ENCODE results near the gene TOM1L2.
A peak's percentile ranks its signal among the peaks of the same experiment; 100 is the strongest.

Gene TOM1L2

DNA sequence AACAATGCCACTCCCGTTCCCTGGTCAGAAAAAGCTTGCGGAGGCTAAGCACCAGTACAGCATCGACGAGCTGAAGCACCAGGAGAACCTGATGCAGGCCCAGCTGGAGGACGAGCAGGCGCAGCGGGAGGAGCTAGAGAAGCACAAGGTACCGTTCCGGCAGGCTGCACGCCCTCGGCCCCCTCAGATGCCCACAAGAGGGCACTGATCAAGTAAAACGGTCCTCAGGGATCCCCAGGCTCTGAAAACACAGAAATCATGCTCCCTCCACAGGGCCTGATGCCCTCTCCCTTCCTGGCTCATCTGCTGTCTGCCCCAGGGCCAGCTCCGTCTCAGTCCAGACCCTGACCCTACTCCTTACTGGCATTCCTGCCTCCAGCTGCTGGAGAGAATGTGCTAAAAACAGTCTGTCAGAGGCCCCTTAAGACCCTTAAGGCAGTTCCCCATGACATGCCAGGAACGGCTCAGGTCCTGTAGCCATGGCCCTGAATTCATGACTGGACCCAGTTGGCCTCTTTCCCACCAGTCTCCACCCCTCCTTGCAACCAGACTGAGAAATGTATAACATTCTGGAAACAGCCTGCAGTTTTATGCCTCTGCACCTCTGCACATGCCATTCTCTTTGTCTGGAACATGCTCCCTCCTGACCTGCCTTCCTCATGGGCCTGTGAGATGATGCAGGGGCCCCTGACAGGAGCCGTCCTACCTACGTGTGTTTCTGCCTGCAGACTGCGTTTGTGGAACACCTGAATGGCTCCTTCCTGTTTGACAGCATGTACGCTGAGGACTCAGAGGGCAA lies 22.3 kb upstream of the TOM1L2 start:
- DNase-seq, result peak; percentile 19

DNA sequence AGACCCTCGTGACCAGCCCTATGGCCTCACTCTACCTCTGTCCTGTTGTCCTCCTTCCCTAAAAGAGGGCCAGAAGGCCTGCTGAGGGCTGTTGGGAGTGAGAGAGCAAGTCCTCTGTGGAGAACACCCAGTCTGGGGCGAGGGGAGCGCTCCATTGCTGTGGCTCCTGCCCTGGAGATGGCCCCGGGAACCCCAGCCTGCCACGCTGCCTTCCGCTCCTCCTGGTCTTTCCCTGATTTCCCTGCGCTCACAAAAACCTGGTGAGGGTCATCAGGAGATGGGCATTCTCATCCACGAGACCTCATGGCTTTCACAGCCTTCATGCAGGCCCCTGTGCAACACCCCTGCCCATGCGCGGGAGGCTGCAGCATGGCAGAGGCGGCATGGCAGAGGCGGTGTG lies 21.7 kb upstream of the TOM1L2 start:
- DNase-seq, result no peak

DNA sequence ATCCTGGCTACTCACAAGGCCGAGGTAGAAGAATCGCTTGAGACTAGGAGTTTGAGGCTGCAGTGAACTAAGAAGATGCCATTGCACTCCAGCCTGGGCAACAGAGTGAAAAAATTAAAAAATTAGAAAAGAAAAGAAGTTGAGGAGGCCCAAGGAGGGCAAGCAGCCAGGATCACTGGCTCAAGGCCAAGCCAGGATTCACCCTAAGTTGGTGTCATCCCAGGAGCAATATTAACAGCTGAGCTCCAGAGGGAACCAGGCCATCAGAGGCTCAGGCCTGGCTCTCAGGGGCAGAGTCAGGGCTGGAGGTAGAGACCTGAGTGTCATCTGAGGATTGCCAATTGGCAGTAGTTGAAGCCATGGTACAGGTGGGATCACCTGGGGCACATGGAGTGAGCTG lies 21.2 kb upstream of the TOM1L2 start:
- DNase-seq, result no peak

DNA sequence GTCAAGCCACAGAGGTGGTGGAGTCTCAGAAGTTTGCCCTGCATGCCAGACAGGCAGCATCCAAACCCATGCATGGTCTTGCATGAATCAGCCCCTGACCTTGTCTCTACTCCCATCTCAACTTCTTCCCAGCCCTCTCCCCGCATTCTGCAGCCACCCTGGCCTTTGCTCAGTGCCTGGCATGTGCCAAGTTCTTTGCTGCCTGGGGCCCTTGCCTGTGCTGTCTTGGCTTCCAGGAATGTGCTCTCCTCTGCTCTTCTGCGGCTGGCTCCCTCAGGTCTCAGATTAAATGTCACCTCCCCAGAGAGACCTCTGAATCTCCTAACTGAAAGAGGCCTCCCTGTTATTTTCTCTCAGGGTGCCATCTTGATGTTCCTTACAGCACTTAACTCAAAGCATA lies 18.1 kb upstream of the TOM1L2 start:
- DNase-seq, result peak; percentile 9

DNA sequence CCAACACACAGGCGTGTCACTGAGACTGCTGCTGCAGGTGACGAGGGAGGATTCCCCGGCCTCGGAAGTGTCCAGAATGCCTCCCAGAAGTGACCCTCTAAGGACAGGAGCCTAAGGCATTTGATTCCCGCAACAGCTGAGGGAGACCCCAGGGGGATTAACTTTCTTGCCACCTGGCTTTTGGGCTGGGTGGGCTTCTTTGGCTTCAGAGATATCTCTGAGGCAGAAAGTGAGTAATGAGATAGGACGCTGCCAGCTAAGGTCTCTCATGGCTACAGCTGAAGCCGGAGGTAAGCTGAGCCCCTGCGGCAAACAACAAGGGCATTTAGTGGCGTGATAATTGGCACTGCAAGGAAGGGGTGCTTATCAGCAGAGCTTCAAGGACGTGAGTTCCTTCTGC lies 17.4 kb upstream of the TOM1L2 start:
- DNase-seq, result no peak

DNA sequence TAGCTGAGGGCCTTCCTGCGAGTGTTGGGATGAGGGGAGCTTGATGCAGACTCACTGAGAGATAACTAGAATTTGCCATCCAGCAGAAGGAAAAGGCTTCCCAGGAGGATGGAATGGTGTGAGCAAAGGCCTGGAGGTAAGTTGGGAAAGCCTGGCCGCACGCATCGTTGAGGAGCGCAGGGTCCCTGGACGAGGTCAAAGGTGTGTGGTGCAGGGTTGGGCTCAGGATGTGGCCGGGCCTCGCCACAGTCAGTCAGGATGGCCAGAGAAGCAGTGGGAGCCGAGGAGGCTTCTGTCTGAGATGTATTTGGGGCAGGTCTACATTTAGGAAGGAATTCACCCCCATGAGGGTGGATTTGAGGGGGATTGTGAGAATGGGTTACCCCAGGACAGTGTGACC lies 16.9 kb upstream of the TOM1L2 start:
- DNase-seq, result no peak

DNA sequence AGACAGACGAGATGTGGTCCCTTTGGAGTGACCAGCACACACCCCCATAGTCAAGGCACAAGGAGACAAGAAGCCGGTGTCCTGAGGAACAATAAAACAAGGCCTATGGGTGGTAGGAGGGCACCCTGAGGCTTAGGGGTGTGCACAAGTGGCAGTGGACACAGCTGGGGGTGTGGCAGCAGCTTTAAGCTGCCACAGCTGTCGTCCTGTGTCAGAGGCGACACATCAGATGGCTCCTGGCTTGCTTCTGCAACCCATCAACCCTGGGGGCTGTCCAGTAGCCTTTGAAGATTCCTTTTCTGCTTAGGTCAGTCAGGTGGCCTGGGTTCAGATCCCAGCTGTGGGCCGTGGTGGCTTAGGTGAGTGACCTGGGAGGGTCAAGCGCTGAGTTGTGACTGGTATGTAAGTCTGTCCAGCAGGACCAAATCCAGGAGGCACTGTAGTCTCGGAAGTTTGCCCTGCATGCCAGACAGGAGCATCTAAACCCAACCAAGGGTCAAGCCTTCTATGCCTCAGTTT lies 16.3 kb upstream of the TOM1L2 start:
- no peak for DNase-seq

DNA sequence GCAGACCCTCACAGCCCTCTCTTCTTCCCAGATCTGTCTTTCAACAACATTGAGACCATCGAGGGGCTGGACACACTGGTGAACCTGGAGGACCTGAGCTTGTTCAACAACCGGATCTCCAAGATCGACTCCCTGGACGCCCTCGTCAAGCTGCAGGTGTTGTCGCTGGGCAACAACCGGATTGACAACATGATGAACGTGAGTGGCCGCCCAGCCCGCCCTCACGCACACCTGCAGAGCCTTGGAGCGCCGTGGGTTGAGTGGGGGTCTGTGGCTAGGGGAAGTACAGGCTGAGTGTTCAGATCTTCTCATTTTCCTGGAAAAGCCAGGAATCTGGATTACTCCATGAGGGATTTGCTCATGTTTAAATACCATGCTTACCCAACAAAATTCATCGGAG lies 15.7 kb upstream of the TOM1L2 start:
- DNase-seq, result no peak

DNA sequence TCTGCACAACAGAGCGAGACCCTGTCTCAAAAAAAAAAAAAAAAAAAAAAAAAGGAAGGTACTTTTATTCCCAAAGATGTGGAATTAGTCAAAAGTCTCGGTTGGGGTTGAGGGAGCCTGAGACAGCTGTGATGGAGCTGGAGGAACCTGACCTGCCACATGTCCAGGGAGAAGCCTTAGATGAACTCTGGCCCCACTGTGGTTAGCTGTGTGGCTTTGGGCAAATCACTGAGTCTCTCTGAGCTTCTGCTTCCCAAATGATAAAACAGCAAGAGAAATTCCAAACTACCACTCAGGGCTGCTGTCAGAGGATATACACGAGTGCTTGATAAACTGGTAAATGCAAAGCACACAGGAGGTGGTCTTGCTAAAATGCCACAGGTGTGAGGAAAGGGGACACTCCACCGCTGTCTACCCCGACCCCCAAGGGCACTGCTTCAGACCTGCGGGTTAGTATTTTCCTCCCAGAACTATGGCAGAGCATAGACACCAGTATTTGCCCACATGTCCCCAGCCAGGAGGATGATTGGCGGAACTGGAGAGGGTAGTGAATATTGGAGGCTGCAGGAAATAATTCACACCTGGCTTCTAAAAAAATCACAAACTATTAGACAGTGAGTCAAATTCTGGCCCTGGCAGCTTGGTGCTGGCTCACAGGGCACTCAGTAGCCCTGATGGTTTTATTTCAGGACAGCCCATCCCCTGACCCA lies 15.1 kb upstream of the TOM1L2 start:
- DNase-seq, result no peak

DNA sequence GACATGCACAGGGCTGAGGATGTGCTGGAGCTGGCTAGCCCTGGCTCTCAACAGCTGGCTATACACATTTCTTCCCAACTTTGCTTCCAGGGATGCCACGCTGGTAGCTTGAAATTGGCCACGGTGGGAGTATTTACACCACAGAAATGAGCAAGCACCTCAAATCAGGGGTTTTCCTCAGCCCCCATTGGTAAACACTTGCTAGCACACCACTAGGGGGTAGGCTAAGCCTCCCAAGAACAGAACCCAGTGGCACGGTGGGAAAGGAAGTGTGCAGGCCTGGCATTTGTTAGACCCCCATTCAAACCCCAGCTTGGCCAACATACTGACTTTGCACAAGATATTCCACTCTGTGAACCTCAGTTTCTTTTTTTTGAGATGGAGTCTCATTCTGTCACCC lies 13.4 kb upstream of the TOM1L2 start:
- DNase-seq, result no peak

DNA sequence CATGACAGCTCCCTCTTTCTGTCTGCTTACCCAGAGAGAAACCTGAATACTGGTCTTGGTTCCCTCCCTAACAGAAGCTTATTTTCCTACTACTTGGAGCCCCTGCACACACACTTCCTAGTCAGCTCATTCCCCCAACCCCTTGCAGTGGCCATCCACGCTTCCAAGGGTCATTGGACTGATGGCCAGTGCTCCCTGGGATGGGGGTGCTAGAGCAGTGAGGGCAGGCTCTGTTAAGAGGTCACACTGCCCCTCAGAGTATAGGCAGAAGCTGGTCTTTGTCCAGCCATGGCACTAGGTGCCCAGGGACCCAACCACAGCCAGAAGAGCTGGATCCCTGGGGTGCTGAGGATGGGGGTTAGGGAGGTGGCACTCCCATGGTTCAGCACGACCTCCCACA lies 13.0 kb upstream of the TOM1L2 start:
- DNase-seq, result no peak

DNA sequence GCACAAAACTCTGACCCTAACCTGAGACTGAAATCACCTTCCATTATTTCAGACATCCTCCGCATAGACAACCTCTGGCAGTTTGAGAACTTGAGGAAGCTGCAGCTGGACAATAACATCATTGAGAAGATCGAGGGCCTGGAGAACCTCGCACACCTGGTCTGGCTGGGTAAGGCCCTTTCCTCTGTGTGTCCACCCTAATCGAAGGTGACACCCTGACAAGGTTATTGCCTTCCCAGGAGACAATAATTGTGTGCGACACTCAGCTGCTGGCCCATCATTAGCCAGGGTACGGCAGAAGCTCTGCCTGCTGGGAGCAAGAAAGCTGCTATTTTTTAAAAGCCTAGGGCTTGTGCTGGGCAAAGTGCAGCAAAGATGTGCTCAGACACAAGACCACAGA lies 11.6 kb upstream of the TOM1L2 start:
- no peak for DNase-seq

DNA sequence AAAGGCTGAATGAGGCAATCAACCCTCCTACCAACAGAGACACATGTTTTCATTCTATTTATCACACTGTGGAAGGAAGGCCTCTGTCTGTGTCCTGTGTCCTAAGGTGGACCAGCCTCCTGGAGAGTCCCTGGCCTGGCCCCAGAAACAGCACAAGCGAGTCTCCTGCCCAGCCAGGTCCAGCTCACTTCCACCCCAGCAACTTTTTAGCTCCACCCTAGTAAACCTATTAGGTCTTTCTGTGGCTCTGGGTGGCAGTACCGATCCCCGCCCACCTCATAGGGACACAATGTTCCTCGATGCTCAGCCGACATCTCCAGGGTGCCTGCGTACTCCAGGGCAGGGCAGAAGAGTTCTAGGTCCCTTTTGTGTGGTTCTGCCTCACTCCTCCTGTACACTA lies 11.2 kb upstream of the TOM1L2 start:
- DNase-seq, result no peak

DNA sequence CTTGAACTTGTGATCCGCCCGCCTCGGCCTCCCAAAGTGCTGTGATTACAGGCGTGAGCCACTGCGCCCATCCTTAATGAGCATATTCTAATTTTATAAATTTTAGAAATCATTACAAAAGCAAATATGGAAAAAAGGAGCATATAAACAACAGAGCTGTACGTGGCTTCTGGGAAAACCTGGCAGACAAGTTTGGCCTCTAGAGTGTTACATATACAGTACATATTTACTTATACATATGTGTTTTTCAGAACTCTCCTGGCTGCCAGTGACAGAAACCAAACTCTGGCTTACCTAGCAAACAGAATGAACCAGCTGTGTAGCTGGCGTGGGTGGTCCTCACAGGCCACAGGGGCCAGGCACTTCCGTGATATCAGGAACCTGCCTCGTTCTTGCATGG lies 10.6 kb upstream of the TOM1L2 start:
- no peak for DNase-seq

DNA sequence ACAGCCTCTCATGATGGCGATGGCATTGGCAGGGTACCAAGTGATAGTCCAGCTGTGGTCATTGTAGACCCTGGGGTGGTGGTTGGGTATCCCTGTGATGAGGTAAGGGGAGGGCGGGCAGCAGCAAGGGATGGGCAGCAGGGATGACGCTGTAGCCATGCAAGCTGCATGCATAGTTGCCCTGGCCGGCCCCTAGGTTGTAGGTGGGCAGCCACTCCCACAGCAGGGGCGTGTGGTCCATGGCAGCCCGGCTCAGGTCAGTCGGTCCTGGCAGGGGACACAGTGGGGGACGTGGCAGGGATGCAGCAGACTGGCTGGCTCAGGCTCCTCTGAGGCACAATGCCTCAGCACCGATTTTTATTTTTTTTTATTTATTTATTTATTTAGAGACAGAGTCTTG lies 9.1 kb upstream of the TOM1L2 start:
- DNase-seq, result no peak

DNA sequence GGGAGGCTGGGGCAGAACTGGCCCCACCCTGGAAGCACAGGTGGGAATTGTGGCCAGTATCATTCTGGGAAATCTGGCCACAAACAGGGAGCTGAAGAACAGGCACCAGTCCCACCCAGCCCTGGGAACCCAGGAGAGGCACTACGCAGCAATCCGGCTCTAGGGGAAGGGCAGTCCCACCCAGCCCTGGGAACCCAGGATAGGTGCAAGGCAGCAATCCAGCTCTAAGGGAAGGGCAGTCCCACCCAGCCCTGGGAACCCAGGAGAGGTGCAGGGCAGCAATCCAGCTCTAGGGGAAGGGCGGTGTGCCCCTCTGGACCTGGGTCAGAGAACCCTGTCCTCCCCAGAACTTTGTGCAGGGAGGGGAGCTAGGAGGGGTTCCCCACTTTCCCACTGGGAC lies 7.6 kb upstream of the TOM1L2 start:
- no peak for DNase-seq

DNA sequence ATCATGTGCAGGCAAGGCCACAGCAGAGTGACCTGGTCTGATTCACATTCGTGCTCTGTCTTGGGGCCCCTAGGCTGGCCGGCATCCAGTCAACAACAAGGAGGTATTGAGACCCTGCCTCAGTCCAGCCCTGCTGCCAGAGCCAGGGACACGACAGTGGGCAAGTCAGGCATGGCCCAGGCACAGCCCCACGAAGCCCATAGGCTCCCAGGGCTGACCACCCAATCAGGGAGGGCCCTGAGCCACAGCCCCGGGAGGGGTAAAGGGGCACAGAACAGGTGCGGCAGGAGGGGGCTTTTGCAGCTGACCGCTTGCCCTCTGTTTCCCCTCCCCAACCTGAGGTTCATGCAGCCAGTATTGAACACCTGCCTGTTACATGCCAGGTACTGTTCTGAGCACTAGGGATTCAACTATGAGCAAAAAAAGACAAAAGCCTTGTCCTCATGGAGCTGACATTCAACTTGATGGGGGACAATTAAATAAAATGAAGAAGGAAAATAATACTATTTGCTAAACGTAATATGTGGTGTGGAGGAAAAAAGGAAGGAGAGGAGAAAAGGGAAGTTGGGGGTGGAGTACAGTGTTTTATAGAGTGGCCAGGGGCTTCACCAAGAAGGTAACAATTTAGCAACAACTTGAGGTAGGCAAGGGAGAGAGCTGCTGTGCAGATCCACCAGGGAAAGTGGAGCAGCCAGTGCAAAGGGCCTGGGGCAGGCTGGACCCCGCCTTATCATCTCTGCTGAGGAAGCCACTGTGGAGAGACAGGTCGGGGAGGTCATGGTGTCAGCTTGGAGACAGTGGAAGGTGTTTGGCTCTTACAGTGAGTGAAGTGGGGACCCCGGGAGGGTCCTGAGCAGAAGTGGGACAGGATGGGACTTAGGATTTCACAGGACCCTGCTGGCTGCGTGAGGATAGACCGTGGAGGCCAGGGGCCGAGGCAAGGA lies 6.6 kb upstream of the TOM1L2 start:
- DNase-seq, result no peak

DNA sequence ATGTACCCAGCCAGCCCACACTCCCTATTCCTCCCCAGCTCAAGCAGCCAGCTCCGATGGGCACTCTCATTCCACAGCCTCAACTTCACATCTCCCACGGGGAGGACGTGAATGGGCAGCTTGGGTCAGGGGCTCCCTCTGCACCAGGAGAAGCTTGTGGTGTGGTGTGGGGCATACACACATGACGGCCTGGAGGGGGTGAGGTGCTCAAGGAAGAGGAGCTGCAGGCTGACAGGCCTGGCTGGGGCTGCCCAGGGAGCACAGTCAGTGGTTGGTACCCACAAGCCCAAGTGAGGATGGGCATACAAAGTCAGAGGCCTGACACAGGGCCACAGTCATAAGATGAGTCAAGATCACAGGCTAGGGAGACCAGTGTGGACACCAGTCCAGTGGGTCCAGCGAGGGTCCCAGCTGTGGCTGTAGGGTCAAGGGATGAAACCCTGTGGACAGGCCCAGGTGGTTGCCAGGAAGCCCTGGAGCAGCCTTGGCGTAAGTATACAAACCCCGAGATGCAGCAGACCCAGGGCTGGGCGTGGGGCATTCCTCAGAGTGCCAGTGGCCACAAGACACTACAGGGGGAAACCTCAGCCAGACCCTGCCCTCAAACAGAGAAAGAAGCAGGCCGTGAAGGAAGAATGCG lies 4.9 kb upstream of the TOM1L2 start:
- no peak for DNase-seq

DNA sequence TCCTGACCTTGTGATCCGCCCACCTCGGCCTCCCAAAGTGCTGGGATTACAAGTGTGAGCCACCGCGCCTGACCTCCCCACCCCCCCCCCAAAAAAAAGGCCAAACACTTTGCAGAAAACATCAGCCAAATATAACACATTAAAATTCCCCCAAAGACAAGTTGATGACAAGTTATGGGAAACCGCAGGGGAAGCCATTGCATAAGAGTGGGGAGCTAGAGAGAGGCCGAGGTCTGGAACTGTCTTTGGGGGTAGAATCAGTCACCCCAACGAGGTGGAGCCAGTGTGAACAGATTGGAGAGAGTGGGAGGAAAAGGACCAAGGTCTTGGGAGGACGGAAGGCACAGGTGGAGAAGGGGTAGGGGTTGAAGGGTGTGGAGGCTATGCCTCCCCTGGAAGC lies 3.2 kb upstream of the TOM1L2 start:
- no peak for DNase-seq

DNA sequence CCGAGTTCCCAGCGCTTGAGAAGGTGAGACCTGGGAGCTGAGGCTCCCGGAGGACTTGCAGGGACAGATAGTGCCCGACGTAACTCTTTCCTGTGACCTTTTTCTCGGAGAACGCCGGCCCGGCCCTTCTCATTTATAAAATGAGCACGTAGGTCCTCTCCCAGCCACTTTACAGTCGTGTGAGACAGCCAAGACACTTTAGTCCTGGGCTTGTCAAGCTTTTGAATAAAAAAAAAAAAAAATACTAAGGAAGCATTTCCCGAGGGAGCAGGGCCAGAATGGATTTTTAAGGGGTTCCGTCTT lies 703 bp upstream of the TOM1L2 start:
- no peak for DNase-seq

DNA sequence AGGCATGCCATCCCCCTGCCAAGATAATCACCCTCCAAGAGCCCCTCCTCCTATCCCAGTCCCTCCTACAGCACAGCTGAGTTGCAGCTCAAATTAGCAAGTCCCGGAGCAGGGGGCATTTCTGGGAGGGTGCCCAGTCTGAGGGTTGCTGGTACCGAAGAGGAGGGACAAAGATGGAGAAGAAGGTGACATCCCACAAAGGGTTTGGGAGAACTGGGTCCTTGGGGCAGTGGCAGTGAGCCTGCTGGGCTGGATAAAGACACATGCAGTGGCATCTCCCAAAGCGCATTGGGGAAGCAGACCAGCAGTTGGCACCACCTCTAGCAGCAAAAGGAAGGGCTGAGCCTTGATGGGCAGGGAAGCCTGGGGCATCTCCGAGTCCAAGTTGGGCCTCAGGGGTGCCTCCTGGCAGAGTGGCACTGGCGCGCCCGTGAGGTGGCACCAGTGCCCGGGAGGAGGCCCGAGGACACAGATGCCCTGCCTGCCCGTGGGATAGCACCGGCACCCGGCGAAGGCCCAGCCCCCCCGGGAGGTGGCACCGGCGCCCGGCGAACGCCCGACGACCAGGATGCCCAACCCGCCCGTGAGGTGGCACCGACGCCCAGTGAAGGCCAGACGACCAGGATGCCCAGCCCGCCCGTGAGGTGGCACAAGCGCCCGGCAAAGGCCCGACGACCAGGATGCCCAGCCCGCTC lies 622 bp downstream of the TOM1L2 start:
- no peak for DNase-seq

DNA sequence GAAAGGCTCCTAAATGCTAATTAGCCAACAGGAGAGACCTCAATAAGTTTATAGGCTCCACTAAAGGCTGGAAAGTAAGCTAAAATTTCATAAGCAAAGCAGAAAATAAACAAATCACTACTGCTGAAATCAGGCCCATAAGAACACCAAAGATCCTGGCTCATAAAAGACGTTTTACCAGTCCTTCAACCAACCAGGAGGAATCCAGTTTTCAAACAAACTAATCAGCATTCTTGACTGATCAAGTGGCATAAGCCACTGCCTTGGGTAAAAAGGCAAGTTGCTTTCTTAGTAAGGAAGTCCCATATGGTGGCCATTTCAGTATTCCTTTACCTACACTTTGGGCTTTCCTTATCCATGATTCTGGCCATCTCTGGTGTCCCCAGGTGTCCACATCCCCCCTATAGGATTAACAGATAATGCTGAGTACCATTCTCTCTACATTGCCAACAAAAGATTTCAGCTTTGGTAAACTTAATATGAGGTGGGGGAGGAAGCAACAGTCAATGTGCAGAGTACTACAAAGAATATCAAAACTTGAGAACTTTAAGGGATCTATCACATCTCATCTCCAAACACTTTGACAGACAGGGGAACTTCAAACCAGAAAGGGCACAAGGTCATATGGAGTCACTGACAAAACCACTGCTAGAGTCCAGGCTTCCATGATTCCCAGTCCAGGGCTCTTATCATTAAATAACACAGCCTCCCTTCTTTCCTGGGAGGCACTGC lies 1.3 kb downstream of the TOM1L2 start:
- DNase-seq, result peak; percentile 56
